GM18507 (cell line): ENCODE data around the gene EHHADH.

Source experiments
- DNase-seq: peaks from one replicate; pipeline ENCODE4 v3.0.0; 2011; ENCODE audit warnings: low read depth; ENCODE audit not compliant: insufficient read length; ENCODE audit errors: extremely low spot score
- FAIRE-seq: peaks from 2 replicates; lab custom pipeline; 2011; peaks lifted over from hg19 to GRCh38; lab: Jason Lieb, UNC

Gene EHHADH

DNA sequence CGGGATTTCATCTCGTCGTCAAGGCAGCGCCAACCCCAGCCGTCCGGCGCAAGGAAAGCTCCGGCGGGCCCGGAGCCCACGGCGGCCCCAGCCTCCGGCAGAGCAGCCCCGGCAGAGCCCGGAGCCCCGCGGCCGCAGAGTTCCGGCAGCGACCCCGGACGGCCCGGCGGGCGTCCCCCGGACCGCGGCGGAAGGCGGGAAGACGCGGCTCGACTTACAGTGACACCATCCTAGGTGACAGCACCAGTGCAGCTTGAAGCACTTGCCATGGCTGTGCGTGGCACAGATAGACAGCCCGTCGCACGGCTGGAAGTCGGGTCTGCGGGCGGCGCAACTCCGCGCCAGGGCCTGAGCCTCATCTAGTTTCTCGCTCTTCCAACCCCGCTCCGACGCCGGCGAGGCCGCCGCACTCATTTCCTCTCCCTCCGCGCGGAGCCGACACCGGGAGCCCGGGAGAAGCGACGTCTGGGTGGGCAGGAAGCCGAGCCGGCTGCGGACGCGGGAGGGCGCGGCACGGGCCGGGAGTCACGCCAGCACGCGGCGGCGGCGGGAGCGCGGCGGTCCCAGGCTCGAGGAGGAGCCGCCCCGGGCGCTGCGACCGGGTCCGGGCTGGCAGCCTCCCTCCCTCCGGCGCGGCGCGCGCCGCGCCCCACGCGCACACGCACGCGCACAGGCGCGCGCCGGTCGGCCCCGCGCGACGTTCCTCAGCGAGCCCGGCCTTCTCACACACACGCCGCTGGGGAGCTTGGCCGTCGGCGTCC lies 101.3 kb downstream of the EHHADH start, which contains the start of gene C3orf70:
Gene C3orf70 (minus strand): TSS at position 651 of the 761 bp plus-strand sequence. CDS start 237 bp downstream, at position 414.
- FAIRE-seq (no peak), DNase-seq (no peak)

DNA sequence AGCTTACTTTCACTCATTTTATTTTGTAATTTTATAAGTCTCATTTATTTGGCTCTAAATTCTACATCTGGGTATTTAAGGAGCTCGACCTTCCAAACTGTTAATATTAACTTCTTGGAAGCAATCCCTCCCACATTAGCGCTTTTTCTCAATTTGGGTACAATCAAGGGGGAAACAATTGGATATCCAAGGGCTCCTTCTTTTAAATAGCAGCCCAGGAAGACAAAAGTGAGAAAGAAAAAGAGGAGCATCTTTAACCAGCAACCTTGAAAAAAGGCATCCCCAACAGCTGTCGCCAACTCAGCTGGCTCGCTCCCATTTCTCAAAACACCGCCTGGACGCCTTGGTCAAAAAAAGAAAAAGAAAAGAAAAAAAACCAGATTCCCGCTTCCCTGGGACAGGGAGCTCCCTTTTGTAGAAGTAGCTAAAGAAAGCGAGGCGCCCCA lies 101.9 kb downstream of the EHHADH start:
- FAIRE-seq (no peak), DNase-seq (no peak)

DNA sequence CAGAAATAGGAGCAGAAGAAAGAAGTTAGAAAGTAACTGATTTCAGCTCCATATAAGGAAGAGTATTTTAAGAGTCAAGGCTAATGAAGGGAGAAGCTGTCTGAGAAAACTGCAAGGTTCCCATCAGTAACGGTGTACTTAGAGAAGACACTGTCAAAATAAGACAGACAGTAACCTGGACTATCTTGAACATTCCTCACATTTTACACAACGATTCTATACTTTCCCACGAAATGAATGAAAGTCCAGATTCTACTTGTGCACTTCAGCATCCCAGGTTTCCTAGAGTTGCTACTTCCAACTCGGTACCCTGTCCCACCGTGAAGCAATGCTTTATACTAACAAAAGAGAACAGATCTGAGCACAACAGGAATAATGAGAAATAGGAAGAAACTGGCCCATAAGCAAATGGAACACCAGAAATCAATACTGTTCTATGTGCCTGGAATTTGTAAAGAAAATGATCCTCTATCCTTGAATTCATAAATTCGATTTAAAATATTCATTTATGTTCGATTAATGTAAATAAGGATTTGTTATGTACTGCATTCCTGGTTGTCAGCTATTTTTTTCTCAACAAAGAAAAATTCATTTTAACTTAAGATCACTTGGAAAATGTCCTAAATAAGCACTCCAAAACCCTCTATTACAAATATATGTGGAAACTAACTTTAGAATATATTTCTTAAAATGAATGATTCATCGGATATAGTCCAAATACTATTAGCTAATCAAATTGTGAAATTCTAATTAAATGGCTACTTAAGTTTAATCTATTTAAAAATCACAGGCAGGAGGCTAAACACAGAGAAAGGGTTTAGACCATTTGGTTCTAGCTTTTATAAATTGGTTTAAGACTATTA lies 102.5 kb downstream of the EHHADH start:
- DNase-seq (no peak), FAIRE-seq (no peak)

DNA sequence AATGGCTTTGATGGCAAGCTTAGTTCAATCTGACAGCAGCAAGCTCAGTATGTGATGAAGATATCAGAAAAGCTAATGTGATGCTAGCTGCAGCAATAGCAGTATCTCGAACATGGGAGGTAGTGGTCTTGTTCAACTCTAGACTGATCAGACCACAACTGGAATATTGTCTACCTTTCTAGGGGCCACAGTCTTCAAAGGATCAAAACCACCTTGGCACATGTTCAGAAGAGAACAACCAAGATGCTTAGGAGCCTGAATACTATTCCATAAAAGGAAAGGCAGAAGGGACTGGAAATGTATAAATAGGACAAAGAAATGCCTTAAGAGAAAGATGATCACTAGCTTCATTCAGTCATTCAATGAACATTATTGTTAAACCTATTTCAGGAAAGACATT lies 103.3 kb downstream of the EHHADH start:
- no peak for FAIRE-seq
- DNase-seq = no peak

DNA sequence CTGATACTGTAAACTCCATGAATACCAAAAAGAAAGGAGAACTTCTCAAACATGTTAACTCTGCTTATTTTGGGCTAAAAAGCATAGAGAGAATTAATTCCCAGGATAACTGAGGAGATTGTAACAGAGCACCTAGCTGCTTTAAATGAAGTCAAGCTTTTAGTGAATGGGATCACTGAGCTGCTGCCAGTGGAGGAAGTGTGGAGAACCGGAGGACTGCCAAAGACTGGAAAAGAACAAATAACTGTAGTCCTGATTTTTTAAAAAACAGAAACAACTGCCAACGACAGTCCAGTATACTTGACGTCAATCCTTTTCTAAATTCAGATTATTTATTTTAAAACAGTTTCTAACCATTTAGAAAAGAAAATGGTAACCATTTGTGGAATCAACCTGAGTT lies 104.3 kb downstream of the EHHADH start:
- DNase-seq = no peak
- no peak for FAIRE-seq

DNA sequence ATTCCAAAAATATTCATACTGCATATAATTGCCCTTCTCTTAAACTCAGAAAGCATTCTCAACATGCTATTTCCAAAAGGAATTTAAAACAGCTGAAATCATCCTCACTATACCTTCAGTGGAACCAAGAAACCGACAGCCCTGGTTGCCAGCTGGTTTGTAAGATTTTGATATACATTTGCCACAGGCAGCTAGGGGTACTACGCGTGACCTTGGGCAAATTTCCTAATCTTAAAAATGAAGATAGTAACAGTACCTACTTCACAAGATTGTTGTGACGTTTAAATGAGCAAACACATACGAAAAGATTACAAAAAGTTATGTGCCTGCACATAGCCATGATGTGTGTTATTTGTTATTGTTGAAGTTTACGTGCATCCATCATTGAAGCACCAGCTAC lies 108.3 kb downstream of the EHHADH start:
- DNase-seq (no peak), FAIRE-seq (no peak)

DNA sequence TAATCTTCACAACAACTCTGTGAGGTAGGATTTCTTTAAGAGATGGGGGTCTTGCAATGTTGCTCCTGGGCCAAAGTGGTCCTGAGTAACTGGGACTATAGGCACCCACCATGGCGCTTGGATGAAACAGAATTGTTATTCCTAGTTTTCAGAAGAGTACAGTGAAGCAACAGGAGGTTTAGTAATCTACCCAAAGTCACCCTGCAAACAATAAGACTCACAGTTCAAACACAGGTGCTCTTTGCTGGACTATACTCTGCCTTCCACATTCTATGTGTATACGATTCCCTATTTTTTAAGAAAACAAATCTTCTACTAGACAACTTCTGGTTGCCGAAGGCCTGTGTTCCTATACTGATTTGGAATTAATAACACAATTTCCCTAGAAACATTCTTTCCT lies 109.1 kb downstream of the EHHADH start:
- no peak for DNase-seq
- no peak for FAIRE-seq
